Vagina (tissue), 2 donors: ENCODE measurements around the gene FCRL2. TPM values are rescaled to one million over a fixed set of nuclear protein-coding genes. Genes with fewer than 3 reads are reported as not detected.
"Not testable (repeated sequence)": the region's sequence is repeated elsewhere in the genome, so short reads cannot be mapped to it uniquely, and the experiment has no call there.

Source experiments
- DNase-seq, 2 donors: peaks; one replicate each; pipeline ENCODE4 v3.0.0-alpha.2; 2017; ENCODE audit errors: extremely low spot score in 2 of 2
- H3K27ac ChIP-seq: fragments of 200-600 bp; sonication (generic); one replicate; pipeline ENCODE4 v1.5.1; 2019
- H3K27me3 ChIP-seq: fragments of 200-600 bp; sonication (generic); one replicate; pipeline ENCODE4 v1.5.1; 2019
- H3K36me3 ChIP-seq, 2 donors: fragments of 200-600 bp; sonication (generic); one replicate each; pipeline ENCODE4 v1.5.1; 2017 to 2019
- H3K4me1 ChIP-seq: fragments of 200-600 bp; sonication (generic); one replicate; pipeline ENCODE4 v1.5.1; 2019
- H3K4me3 ChIP-seq, 2 donors: fragments of 200-600 bp; sonication (generic); 1 replicate in 1 of 2; 2 replicates in 1 of 2; pipeline ENCODE4 v1.5.1; 2016 to 2019
- H3K9me3 ChIP-seq: fragments of 200-600 bp; sonication (generic); one replicate; pipeline ENCODE4 v1.5.1; 2019
- POLR2A ChIP-seq, 2 donors: fragments of 450-650 bp; IDR thresholded peaks; one replicate each; pipeline ENCODE4 v1.6.1; 2017; ENCODE audit warnings: antibody characterized with exemption in 2 of 2, mild to moderate bottlenecking in 2 of 2, moderate library complexity in 2 of 2
- POLR2AphosphoS5 ChIP-seq, 2 donors: sonication (generic); formaldehyde crosslinking; IDR thresholded peaks; one replicate each; pipeline ENCODE4 v1.9.0; 2017; ENCODE audit warnings: antibody characterized with exemption in 2 of 2, mild to moderate bottlenecking in 2 of 2, low read depth in 1 of 2; ENCODE audit not compliant: insufficient read depth in 1 of 2
- intact Hi-C: fragments of 100-400 bp; cut with DNase I; formaldehyde crosslinking; loops from one replicate; pipeline ENCODE4 v1.15.1; 2023
- total RNA-seq: library from RNA; depleted of rRNA; stranded (reverse); fragments of >200 nt; gene quantifications from one replicate; pipeline ENCODE4 v1.2.3, GENCODE V29; 2016
- TF ChIP-seq, protein P1 (sequence below), 3 experiments: fragments of 450-650 bp in 2 of 3; fragments of 200-600 bp in 1 of 3; sonication (generic) in 1 of 3; IDR thresholded peaks; one replicate each; pipeline ENCODE4 v1.5.1; 2017 to 2019; ENCODE audit warnings: antibody characterized with exemption in 3 of 3, mild to moderate bottlenecking in 2 of 3, moderate library complexity in 2 of 3

The FCRL2 gene
- total RNA-seq, 1 donor from 2014 or later, result not detected

DNA sequence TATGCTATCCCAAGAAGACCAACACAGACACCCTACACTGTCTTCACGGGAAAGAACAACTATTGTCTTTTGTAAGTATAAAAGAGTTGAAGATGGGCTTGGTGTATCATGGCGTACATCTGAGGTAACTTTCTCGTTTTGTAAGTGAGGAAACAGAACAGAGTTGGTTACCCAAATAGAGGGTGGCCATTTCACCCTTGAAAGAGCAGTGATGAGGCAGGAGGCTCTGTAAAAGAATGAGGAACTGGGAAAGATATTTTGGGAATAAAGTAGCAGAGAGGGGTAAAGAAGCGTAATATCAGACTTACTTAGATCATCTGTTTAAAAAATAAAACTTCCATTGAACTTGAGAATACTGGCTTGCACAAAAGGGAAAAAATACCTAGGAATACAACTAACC lies 18.9 kb downstream of the FCRL2 start:
- Histone ChIP-seq H3K4me3 (no peak overlapping the region), H3K36me3 (no peaks in the 10 kb centered on the region), H3K9me3 (peaks cover 3% of the 10 kb centered on the region), H3K4me1 (no peaks in the 10 kb centered on the region), H3K27me3 (no peaks in the 10 kb centered on the region), H3K27ac (no peak overlapping the region)
- TF ChIP-seq POLR2A (IDR thresholded peaks at IDR 0.05) (no peak), POLR2AphosphoS5 (IDR thresholded peaks at IDR 0.05; ENCODE audit: insufficient read depth in 1 of 2, low read depth in 1 of 2) (no peak)
- TF ChIP-seq, protein P1, sequence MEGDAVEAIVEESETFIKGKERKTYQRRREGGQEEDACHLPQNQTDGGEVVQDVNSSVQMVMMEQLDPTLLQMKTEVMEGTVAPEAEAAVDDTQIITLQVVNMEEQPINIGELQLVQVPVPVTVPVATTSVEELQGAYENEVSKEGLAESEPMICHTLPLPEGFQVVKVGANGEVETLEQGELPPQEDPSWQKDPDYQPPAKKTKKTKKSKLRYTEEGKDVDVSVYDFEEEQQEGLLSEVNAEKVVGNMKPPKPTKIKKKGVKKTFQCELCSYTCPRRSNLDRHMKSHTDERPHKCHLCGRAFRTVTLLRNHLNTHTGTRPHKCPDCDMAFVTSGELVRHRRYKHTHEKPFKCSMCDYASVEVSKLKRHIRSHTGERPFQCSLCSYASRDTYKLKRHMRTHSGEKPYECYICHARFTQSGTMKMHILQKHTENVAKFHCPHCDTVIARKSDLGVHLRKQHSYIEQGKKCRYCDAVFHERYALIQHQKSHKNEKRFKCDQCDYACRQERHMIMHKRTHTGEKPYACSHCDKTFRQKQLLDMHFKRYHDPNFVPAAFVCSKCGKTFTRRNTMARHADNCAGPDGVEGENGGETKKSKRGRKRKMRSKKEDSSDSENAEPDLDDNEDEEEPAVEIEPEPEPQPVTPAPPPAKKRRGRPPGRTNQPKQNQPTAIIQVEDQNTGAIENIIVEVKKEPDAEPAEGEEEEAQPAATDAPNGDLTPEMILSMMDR (IDR thresholded peaks at IDR 0.05), result no peak
- intact Hi-C loops, result no loop called here
- DNase-seq, result no peak

DNA sequence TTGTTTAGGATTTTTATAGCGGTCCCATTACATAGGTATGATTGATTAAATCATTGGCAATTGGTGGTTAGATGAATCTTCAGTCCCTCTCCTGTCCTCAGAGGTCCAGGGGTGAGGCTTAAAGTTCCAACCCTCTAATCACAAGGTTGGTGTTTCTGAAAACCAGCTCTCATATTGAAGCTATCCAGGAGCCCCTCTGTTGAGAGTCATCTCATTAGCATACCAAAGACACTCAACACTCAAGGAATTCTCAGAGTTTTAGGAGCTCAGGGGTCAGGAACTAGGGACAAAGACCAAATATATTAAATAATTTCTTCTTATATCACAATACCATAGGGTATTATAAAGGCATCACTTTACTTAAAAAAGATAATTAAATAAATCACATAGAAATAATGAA lies 23.3 kb downstream of the FCRL2 start:
- H3K27me3 ChIP-seq, result no peaks in the 10 kb centered on the region
- no peaks in the 10 kb centered on the region for H3K4me1 ChIP-seq
- DNase-seq, result no peak
- no peak overlapping the region for H3K4me3 ChIP-seq
- H3K36me3 ChIP-seq, result no peaks in the 10 kb centered on the region
- TF ChIP-seq, protein P1 (IDR thresholded peaks at IDR 0.05), result no peak
- TF ChIP-seq POLR2A (IDR thresholded peaks at IDR 0.05), result no peak
- TF ChIP-seq POLR2AphosphoS5 (IDR thresholded peaks at IDR 0.05; ENCODE audit: insufficient read depth in 1 of 2, low read depth in 1 of 2), result no peak
- no peaks in the 10 kb centered on the region for H3K9me3 ChIP-seq
- intact Hi-C loops, result no loop called here
- H3K27ac ChIP-seq, result no peak overlapping the region

DNA sequence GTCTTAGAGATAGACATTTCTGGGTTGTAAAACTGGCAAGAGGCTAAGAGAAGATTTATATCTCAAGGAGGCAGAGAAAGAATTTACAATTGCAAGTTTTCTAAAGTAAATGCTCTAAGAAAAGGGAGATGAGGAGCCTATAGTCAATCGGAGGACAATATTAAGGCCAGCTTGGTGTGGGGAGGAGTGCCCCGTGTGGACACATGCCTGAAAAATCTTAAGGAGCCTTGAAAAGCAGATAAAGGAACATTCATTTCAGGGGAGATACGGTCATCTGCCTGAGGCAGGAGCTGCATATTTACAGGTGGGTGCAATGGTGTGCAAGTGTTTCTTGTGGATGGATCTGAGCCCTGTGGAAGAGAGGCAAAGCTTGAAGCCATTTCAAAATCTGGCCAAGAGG lies 25.6 kb downstream of the FCRL2 start:
- intact Hi-C loops, result no loop called here
- Histone ChIP-seq H3K4me1 (no peaks in the 10 kb centered on the region), H3K9me3 (no peaks in the 10 kb centered on the region), H3K36me3 (no peaks in the 10 kb centered on the region), H3K27me3 (no peaks in the 10 kb centered on the region), H3K27ac (no peak overlapping the region), H3K4me3 (no peak overlapping the region)
- TF ChIP-seq POLR2AphosphoS5 (IDR thresholded peaks at IDR 0.05; ENCODE audit: insufficient read depth in 1 of 2, low read depth in 1 of 2), result no peak
- no peak for DNase-seq

DNA sequence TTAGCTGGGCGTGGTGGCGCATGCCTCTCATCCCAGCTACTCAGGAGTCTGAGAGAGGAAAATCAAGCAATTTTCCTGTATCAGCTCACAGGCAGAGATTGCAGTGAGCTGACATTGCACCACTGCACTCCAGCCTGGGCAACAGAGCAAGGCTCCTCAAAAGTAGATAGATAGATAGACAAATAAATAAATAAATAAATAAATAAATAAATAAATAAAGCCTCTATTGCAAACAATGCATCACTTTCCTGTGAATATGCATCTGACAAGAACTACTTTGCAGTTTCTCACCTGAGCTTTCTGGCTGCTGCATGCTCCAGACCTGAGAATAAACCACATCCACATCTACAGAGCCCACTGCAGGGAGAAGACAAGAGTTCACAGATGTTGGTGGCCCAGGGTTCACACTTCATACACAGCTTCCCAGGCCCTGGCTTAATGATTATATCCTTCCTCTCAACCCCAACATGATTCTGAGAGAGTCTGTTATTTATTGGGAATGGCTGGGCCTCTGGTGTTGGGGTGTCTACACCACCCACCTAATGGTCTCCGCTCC lies 28.6 kb downstream of the FCRL2 start:
- no peak overlapping the region for H3K27ac ChIP-seq
- H3K36me3 ChIP-seq, result no peaks in the 10 kb centered on the region
- no peaks in the 10 kb centered on the region for H3K27me3 ChIP-seq
- no peaks in the 10 kb centered on the region for H3K4me1 ChIP-seq
- TF ChIP-seq POLR2A (IDR thresholded peaks at IDR 0.05) (no peak), POLR2AphosphoS5 (IDR thresholded peaks at IDR 0.05; ENCODE audit: insufficient read depth in 1 of 2, low read depth in 1 of 2) (no peak)
- TF ChIP-seq, protein P1 (IDR thresholded peaks at IDR 0.05), result no peak
- no peaks in the 10 kb centered on the region for H3K9me3 ChIP-seq
- no peak overlapping the region for H3K4me3 ChIP-seq
- intact Hi-C loops, result no loop called here
- DNase-seq, result no peak

DNA sequence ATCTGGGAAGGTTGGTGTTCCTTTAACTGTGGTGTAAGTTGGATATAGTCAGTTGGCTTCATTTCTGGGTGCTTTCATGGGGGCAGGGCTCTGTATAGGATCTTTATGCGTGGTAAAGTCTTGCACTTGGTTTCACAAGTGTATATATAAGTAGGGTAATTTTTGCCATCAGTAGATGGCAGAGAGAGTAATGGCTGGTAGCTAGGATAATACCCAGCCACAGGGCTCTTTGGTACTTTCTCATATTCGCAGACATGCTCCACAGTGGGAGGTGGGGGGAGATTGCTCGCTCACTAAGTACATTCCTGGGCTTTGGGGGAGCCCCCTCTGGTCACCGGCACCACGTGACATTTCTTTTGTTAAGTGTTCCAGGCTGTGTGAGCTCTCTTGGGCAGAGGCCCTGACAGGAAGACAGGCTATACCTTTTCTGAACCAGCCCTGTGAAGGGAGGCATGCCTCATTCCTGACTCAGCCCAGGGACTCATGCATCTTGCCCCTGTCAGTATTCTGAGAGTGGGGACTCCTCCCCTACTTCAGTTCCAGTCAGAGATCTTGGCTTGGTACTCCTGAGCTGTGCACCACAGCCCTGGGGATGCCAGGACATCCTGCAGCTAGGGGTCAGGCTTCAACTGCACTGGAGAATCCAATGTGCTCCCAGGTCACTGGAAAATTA lies 37.6 kb downstream of the FCRL2 start:
- no peak for TF ChIP-seq POLR2AphosphoS5 (IDR thresholded peaks at IDR 0.05; ENCODE audit: insufficient read depth in 1 of 2, low read depth in 1 of 2)
- Histone ChIP-seq H3K4me1 (no peaks in the 10 kb centered on the region), H3K4me3 (no peak overlapping the region), H3K36me3 (no peaks in the 10 kb centered on the region), H3K27ac (no peak overlapping the region), H3K9me3 (no peaks in the 10 kb centered on the region), H3K27me3 (no peaks in the 10 kb centered on the region)
- intact Hi-C loops, result no loop called here
- no peak for DNase-seq

DNA sequence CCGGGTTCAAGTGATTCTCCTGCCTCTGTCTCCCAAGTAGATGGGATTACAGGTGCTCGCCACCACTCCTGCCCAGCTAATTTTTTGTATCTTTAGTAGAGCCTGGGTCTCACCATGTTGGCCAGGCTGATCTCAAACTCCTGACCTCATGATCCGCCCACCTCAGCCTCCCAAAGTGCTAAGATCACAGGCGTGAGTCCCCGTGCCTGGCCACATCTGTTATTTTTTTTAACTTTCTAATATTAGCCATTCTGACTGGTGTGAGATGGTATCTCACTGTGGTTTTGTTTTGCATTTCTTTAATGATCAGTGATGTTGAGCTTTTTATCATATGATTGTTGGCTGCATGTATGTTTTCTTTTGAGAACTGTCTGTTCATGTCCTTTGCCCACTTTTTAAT lies 40.9 kb downstream of the FCRL2 start:
- H3K9me3 ChIP-seq, H3K27me3 ChIP-seq, H3K36me3 ChIP-seq, H3K4me1 ChIP-seq, H3K27ac ChIP-seq, intact Hi-C loops, H3K4me3 ChIP-seq, DNase-seq: not testable (repeated sequence)
